HG03097 (cell line): ENCODE results near the gene MTURN.
"Not testable (repeated sequence)": the region's sequence is repeated elsewhere in the genome, so short reads cannot be mapped to it uniquely, and the experiment has no call there.

Source experiments
- ATAC-seq: cut with Tn5 transposase; IDR thresholded peaks from one replicate; pipeline ENCODE4 v1.9.1; 2021; ENCODE audit not compliant: unreplicated experiment, low FRiP score

Gene MTURN

GRCh38 chr7:30134611-30135300 is at the start of gene MTURN:
TSS of gene MTURN (plus strand) at chr7:30134986. CDS start at chr7:30135137, 151 bp downstream.
- ATAC-seq, result peak; percentile 76

GRCh38 chr7:30086529-30086928 is 48.3 kb upstream of the MTURN start:
- ATAC-seq, result no peak

DNA sequence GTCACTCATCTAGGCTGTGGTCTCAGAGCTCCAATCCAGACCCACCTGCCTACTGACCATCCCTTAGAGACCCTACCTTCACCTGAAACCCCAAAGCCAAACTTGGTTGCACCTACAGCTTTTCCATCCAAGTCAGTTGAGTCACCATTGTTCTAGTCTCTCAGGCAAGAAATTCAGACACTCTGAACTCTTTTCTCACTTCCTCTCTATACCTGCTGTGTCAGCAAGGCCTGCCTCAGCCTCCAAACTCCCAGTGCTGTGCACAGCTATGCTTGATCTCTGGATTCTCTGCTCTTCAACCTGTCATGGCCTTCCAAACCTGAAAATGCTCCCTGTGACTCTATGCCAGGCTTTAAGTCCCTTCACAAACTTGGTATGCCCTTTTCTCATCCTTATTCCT is 47.4 kb upstream of the MTURN start:
- no peak for ATAC-seq

- ATAC-seq, result no peak
Measured at GRCh38 chr7:30088362-30088761, 46.4 kb upstream of the MTURN start.

GRCh38 chr7:30090111-30090510 is 44.7 kb upstream of the MTURN start:
- ATAC-seq, result no peak

DNA sequence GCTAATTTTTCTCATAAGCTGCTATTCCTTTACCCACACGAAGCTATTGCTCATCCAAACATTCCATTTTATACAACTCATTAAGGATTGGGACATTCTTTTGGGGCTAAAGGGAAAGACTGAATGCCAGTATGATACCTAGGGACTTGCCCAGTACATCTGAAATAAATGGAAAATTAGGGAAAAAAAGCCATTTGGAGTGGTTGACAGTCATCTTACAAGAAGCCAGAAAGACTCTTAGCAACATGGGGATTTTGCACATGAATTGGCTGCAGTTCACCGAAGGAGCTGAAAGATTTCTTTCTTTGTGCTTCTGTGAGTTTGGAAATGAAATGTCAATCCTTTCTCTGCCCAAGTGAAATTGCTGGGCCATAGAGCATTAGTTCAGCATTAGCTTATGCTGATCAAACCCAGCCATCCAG is 43.3 kb upstream of the MTURN start:
- ATAC-seq, result no peak

- ATAC-seq, result no peak
Measured at GRCh38 chr7:30091987-30092386, 42.8 kb upstream of the MTURN start.

DNA sequence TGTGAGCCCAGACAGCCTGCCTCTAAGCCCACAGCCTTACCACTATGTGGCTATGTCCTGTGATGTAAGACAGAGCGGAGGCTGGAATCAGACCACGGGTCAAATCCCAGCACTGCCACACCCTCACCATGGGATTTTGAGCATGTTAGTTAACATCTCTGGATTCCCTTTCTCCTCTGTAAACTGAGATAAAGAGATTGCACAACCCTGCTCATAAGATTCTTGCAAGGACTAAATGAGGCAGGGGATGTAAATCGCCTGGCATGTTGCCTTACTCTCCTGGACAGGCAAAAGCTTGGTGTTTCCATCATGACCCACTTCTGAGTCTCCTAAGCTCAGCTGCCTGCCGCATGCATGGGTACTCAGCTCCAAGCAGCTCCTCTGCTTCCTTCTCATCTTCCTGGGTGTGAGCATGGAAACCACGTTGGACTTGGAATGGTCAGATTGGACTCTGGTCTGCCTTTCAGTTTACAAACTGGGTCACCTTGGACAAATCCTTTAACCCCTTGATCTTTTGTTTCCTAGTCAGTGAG is 41.3 kb upstream of the MTURN start:
- no peak for ATAC-seq

- not testable (repeated sequence) for ATAC-seq
Measured at GRCh38 chr7:30098599-30098998, 36.2 kb upstream of the MTURN start.

DNA sequence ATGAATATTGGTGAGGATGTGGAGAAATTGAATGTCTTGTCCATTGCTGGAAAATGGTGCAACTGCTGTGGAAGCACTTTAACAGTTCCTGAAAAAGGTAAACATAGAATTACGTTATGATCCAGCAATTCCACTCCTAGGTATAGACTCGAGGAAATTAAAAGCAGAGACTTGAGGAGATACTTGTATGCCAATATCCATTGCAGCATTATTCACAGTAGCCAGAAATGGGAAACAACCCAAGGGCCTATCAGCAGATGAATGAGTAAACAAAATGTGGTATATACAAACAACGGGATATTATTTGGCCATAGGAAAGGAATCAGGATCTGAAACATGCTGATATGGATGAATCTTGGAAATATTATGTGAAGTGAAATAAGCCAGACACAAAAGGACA is 32.5 kb upstream of the MTURN start:
- no peak for ATAC-seq

DNA sequence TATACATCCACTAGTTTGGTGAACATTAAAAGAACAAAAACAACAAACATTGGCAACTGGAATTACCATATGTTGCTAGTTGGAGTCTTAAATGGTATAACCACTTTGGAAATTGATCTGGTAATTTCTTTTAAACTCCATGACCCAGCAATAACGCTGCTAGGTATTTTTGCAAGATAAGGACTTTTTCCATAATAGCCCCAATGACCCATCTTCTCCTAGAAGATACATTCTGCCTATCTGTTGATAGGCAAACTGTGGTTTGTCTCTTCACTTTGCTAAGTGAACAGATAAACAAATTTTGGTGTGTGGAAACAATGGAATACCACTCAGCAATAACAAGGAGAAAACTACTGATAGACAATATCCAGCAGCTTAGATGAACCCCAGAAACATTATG is 30.6 kb upstream of the MTURN start:
- ATAC-seq, result no peak

- ATAC-seq, result no peak
Measured at GRCh38 chr7:30112103-30112713, 22.6 kb upstream of the MTURN start.

DNA sequence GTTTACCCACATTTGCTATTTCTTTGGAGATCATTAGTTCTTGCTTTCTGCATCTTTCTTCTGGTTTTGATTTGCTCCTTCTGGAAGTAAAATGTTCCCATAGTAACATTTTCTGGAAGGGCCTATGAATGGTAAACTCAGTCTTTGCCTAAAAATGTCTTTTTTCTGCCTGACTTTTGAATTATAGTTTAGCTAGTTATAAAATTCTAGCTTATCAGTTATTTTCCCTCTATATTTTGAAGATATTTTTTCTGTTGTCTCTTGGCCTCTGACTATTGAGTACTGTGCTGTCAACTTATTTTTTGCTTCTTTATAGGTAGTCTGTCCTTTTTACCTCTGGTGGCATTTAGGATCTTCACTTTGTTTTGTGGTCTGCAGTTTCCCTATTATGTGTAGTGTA is 21.6 kb upstream of the MTURN start:
- ATAC-seq, result no peak

DNA sequence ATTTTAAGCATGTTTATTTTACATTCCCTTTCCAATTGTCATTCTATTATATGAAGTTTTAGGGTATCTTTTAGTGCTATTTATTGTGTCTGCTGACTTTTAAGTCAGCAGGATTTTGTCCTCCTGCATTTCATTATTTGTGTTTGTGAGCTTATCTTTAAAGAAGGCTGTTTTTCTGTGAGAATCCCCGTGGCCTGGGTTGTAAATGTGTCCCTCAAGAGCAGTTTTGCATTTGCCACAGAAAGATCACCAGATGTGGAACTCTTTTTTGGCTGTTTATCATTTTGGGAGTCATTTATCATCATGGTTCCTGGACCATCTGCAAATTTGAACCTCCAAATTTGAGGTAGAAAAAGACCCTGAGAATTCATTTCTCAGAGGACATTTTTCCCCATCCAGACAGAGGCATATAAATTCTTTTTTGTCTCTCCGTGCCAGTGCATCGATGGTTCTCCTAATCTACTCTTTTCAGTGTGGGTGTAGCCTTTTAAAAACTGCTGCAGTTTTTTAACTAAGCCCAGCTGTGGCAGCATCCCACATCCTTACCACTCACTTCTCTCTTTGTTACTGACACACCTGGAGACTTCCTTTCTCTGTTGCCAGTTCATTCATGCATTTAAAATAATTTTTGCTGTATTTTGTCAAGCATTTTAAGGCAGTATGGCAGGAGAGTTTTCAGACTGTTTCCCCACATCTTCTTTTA is 20.1 kb upstream of the MTURN start:
- ATAC-seq, result no peak

DNA sequence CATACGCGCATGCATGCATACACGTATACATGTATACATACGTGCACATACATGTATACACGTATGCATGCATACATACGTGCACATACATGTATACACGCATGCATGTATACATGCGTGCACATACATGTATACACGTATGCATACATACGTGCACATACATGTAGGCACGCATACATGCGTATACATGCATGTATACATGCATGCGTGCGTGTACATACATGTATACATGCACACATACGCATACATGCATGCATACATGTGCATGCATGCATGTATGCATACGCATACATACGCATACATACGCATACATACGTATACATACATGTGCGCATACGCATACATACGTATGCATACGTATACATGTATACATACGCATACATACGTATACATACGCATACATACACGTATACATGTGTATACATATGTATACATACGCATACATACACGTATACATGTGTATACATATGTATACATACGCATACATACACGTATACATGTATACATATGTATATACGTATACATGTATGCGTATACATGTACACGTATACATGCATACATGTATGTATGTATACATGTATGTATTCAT is 19.0 kb upstream of the MTURN start:
- no peak for ATAC-seq

DNA sequence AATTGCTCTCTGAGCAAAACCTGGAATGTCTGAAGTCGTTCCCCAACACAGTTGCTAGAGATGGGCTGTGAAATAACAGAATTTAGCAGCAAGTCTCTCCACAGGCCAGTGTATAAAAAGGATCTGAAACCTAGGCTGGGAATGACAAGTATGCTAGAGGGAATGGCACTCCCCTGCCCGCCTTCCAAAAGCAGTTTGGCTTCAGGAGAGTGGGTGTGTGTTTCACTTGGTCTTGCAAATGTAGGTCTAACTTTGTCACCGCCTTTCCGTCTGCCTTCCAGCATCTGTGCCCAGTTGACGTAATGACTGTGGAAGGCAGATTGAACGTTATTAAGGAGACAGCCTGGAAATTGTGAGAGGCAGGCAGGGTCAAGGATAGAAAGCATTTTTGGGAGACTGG is 18.0 kb upstream of the MTURN start:
- no peak for ATAC-seq

GRCh38 chr7:30117896-30118295 is 16.9 kb upstream of the MTURN start:
- ATAC-seq, result no peak

GRCh38 chr7:30119890-30120577 is 14.8 kb upstream of the MTURN start:
- ATAC-seq, result no peak

GRCh38 chr7:30133736-30134610 is 813 bp upstream of the MTURN start:
- ATAC-seq, result no peak
